NCI-H1417 treated with DMSO at 0.1 percent for 48 hours (cell line): ENCODE measurements around the gene TRIM42.

Experiments
- DNase-seq: peaks from one replicate; lab custom pipeline; 2025; lab: John Stamatoyannopoulos, UW

The TRIM42 gene

DNA sequence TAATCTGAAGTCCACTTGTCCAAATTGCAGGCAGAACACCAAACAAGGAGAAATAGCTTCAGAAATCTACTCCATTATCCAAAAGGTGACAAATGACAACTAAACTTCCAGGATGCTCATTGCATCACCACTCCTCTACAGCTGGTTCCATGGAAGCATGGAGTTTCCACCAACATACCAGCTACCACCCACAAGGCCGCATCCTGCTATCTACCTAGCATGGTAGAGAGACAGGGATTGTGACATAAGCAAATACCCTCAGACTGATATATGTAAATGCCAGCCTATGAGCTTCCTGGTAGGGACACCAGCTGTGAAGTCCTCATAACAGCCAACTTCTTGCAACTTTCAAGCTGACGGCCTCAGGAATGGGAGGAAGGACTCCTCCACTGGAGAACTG, at the start of gene TRIM42:
TRIM42 (plus strand) TSS at position 301 of the 400 bp plus-strand sequence. CDS start 166 bp downstream, outside the sequence.
- DNase-seq = no peak

- DNase-seq = no peak
Measured at GRCh38 chr3:140628606-140629005, 49.3 kb upstream of the TRIM42 start.

- DNase-seq = no peak
Measured at GRCh38 chr3:140629357-140630137, 48.3 kb upstream of the TRIM42 start.

DNA sequence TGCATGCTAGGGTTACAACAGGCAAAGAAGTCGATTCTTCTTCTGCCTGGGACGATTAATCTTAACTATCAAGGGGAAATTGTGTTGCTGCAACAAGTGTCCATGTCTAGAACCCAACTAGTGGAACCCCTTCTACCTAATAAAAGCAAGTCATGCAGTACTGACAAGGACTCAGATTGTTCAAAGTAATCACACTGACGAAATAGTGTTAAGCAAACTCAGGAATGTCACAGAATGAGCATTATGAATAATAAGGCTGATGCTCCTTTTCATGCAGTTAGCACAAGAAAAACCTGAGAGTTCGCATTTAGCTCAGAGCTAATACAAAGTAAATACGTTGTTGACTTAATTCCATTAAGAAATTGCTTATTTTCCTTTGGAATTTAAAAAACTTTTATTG, 47.5 kb upstream of the TRIM42 start:
- DNase-seq = no peak

- DNase-seq = no peak
Measured at GRCh38 chr3:140630866-140631265, 47.0 kb upstream of the TRIM42 start.

GRCh38 chr3:140635276-140635675, 42.6 kb upstream of the TRIM42 start:
- no peak for DNase-seq

- DNase-seq = no peak
Measured at GRCh38 chr3:140636406-140637138, 41.3 kb upstream of the TRIM42 start.

GRCh38 chr3:140651287-140651686, 26.6 kb upstream of the TRIM42 start:
- DNase-seq = no peak

DNA sequence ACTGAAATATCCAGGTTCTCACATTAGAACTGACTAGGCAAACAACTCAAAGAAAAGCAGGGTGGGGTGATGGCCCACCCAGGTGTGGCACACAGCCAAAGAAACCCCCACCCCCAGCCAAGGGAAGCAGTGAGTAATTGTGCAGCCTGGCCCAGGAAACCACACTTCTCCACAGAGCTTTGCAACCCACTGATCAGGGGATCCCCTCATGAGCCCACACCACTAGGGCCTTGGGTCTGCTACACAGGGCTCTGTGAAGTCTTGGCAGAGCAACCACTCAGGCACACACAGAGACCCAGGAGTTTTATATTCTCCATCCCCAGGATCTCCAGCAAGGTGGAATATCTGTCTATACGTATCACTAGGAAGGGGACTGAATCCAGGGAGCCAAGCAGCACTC, 22.2 kb upstream of the TRIM42 start:
- no peak for DNase-seq

GRCh38 chr3:140664111-140664510, 13.8 kb upstream of the TRIM42 start:
- DNase-seq = no peak

GRCh38 chr3:140682586-140682985, 4.7 kb downstream of the TRIM42 start:
- DNase-seq = no peak

- DNase-seq = no peak
Measured at GRCh38 chr3:140686128-140686527, 8.3 kb downstream of the TRIM42 start.

DNA sequence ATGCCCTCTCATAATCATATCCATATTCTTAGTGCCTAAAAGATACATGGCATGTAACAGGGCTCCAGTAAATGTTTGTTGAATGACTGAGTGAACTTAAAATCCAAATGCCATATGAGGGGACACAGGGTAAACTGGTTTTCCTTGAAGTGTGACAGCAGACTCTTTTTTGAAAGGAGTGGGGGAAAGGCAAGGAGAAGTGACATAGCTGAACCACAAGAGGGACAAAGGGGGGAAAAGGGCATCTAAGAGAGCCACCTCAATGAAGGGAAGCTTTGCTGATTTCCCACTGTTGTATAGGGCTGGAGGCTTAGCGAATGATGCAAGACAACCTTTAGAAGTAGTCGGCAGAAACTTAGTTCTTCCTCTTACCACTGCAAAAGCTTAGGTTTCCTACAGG, 9.1 kb downstream of the TRIM42 start:
- no peak for DNase-seq

- DNase-seq = no peak
Measured at GRCh38 chr3:140695361-140696061, 17.6 kb downstream of the TRIM42 start.

DNA sequence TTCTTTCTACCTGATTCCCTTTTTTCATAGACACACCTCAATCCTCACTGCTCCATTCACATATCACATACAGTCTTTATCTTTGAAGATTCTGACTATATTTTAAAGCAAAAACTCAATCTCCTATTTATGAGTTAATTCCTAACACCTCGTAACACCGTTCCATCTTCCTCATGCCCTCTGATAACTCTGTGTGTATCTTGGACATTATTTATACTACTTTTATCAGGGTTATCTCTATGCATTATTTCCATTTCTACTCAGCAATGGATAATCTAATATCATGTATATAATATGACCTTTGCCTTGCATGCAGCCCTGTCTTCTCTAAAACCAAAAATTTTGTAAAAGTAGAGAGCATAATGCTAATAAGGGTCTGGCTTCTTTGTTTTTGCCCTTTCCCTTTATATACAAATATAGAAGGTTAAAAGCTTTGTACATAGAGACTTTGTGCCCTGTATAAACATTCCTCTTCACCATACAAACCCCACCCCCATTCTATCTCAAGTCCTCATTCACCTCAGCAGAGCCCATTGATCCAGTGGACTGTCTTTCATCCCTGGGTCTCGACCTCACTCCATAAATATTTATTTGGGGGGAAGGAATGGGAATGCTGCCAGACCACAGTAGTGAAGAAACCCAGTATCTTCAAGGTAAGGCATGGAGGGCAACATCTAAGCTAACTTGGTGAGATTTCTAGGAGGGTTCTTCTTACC, 21.8 kb downstream of the TRIM42 start:
- DNase-seq = no peak

- DNase-seq = no peak
Measured at GRCh38 chr3:140702281-140702680, 24.4 kb downstream of the TRIM42 start.

- no peak for DNase-seq
Measured at GRCh38 chr3:140703496-140703895, 25.6 kb downstream of the TRIM42 start.

GRCh38 chr3:140704733-140705132, 26.9 kb downstream of the TRIM42 start:
- DNase-seq = no peak

DNA sequence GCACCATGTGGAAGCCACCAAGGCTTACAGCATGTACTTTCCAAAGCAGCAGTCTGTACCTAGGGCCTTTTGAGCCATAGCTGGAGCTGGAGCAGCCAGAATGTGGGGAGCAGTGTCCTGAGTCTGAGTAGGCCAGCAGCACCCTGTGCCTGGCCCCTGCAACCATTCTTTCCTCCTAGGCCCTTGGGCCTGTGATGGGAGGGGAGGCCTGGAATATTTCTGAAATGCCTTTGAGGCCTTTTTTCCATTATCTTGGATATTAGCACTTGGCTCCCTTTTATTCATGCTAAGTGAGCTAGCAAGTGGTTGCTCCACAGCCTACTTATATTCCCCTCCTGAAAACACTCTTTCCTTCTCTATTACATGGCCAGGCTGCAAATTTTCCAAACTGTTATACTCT, 28.1 kb downstream of the TRIM42 start:
- no peak for DNase-seq

GRCh38 chr3:140706360-140706759, 28.5 kb downstream of the TRIM42 start:
- no peak for DNase-seq

- DNase-seq = no peak
Measured at GRCh38 chr3:140708815-140709214, 31.0 kb downstream of the TRIM42 start.

DNA sequence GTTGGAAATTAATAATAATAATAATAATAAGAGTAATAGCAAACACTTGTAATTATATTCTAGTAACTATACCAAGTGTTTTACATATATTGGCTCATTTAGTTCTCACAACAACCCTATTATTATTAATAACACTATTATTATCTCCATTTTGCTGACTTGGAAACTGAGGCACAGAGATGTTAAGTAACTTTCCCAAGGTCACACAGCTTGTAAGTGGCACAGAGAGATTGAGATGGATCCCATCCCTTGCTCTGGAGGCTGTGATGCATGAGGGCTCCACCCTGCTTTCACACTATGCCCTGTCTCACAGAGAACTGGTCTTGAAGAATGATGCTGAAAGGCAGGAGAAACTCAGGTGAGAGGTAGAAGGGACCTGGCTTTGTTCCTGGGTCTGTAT, 31.9 kb downstream of the TRIM42 start:
- no peak for DNase-seq
